GM15510 (cell line): ENCODE data around the gene RPP25L.

Source experiments
- POLR2A ChIP-seq: IDR thresholded peaks from 3 replicates; pipeline ENCODE4 v1.6.1; 2011; ENCODE audit warnings: borderline replicate concordance; ENCODE audit not compliant: insufficient read length; ENCODE audit errors: extremely low read depth

RPP25L gene

DNA sequence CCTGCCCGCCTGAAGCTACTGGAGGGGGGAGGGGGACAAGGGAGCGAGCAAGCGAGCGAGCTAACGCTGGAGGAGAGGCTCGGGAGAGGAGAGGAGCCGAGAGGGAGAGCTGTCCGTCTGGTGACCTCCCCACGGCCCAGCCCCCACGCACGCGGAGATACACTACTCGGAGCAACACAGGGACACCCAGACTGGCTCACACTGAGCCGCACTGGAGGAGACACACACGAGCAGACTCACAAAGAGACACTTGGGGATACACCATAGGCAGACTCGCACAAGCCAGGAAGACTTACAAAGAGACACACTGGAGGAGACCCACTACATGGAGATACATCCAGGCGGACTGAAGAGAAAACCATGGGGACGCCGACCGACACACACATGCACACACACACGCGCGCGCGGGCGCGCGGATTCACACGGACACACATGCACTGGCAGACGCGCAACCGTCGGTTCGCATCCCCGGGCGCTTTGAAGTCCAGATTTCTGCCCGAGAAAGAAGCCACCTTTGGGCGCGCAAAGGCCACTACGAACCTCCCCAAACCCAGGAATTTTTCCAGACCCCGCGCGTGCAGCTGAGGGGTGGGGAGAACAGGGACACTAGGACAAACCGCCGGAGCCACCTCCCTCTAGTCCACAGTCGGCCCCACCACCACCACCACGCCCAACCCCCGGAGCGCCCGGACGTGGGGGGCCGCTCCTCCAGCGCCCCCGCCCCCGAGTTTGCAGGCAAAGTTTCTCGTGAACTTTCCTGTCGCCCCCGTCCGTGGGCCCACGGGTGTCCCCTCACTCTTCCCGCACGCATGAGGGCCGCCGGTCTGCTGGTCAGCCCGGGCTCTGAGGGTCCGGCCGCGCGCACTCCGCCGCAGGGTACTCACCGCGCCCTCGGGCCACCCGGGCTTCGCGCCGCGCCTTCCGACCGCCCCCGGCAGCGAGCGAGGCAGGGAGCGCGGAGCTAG, 22.9 kb downstream of the RPP25L start:
- TF ChIP-seq POLR2A: no peak

DNA sequence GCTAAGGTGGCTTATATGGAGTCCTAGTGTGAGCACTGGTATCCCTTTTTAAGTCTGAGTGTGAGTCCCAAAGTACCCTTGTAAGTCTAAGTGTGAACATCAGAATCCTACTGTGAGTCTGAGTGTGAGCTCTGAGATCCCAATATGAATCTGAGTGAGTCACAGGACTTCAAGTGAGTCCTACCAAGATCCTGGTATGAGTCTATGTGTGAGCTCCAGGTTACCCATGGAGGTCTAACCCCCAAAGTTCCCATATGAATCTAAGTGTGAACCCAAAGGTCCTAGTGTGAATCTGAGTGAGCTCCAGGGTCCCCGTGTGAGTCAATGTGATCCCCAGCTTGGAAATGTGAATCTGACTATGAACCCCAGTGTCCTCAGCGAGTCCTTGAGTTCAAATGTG, 24.6 kb downstream of the RPP25L start:
- TF ChIP-seq POLR2A: no peak

DNA sequence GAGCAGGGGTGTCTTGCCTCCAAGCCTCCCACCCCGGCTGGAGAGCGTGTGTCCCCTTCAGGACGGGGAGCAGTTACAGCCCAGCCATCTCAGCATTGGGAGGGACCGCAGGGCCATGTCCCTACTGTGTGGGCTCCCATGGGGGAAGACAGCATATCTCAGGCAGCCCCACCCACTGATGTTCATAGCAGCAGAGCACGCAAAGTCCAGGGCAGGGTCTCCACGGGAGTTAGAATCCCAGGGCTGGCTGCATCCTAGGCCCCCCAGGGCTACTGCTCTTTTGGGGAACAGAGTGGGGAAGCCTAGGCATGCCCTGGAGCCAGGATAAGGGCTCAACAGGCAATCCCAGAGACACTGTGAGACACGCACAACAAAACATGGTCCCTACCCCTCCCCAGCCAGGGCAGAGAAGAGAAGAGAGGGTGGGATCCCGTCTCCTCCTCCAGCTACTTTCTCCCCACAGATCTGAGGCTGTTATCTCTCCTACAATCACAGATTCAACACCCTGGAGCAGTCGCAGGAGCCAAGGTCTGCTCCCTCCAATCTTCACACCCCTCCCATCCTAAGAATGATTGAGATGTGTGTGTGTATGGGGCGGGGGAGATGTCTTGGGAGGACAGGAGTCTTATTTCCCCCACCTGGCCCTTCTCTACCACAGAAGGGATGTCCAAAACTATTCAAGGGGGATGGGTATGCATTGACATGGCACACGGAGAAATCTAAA, 25.8 kb downstream of the RPP25L start:
- no peak for TF ChIP-seq POLR2A

DNA sequence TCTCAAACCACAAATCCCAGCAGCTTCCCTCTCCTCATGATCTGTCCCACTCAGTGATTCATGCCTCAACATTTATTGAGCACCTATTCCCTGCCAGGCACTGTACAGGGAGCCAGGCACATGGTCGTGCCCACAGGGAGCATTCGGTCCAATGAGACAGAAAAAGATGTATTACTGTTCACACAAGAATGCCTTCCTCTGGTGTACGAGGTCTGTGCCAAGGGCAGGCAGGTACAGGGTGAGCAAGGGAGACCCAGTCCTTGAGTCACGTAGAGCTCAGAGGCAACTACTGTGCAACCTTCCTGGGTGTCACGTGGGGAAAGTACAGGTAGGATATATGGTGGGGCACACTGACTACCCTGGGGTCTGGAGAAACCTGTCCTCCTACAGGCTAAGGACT, 26.9 kb downstream of the RPP25L start:
- no peak for TF ChIP-seq POLR2A

DNA sequence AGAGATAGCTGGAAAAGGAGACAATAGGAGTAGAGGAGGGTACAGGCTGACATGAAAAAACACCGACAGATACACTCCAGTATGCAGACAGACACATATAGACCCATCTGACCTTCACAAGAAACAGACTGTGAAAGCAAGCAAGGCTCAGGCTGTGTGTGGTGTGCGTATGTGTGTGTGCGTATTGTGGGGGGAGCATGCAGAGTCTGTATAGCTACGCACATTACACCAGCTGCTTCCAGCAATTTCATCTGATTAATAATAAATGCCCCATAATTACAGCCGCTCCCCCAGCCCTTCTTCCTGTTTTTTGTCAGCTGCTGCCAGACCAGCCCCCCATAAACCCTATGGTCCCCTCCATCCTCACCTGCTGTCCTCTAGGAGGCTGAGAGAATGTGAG, 29.1 kb downstream of the RPP25L start:
- TF ChIP-seq POLR2A: no peak

DNA sequence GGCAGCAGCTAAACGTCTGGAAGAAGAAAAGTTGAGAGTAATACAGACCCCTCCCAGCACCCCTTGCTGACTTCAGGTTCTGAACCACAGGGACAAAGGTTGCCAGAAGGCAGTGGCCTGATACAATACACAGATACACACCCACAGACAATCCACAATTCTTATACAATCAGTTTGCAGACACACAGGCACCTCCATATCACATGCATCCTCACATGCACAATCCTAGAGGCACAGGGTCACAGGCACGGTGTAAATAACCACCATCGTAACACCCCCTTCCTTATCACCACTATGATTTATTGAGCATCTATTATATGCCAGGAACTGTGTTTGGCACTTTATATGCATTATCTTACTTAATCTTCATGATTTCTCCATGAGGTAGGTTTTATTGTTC, 30.6 kb downstream of the RPP25L start:
- TF ChIP-seq POLR2A: no peak

DNA sequence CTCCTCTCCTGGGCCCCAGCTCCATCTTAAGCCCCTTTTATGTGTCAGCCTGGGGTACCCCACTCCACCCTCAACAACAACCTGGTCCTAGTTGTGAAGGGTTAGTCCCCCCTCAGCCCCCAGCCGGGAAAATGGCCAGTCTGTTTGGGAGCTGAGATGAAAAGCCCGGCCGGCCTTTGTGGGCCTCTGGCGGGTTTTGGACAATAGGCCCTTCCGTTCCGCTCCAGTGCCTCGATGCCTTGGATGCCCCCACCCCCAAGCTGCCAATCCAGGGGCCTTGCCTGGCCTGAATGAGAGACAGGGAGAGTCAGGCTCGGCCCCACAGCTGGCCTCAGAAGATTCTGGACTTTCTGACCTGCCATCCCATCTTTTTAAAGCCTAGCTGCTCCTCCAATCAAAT, 31.5 kb downstream of the RPP25L start:
- TF ChIP-seq POLR2A: no peak

DNA sequence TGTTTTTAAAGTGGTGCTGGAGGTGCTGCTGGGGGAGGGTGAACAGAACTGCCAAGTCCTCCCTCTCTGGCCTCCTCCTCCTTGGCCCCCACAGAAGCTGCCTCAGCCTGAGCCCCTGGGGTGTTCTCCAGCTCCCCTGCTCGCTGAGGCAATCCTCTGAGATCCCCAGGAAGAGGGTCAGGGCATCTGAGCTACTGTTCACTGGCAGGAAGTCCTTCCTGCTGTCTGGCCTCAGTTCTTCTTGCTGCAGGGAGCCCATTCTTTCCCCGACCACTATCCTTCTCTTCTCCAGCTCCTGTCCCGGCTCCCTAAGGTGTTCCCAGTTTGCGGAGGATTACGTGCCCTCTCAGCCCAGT, 32.1 kb downstream of the RPP25L start:
- TF ChIP-seq POLR2A: no peak

DNA sequence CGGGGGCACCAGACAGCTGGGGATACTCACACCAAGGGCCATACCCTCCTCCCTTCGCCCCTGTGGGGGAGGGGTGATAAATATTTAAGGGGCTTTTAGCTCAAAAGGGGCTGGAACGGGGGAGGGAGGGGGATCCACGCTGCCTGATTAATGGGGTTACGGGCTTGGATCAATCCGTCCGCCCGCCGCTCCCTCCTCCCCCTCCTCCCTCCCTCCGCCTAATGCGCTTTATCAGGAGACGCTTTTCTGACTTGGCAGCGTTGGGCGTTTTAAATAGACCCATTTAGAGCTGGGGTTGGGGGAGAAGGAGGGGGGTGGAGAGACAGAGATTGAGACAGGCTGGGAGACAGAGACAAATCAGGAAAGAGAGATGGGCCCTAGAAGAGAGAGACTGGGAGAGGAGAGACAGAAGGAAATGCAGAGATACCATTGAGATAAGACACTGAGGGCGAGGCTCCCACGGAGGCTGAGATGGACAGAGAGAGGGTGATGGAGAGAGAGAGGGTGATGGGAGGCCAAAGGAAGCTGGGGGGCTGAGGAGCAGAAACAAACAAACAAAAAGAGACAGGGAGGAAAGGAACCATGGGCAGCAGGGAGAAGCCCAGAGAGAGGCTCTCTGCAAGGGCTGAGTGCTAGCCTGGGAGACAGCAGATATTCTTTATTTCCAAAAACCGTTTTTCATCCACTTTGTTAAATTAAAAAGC, 32.6 kb downstream of the RPP25L start:
- TF ChIP-seq POLR2A: no peak

DNA sequence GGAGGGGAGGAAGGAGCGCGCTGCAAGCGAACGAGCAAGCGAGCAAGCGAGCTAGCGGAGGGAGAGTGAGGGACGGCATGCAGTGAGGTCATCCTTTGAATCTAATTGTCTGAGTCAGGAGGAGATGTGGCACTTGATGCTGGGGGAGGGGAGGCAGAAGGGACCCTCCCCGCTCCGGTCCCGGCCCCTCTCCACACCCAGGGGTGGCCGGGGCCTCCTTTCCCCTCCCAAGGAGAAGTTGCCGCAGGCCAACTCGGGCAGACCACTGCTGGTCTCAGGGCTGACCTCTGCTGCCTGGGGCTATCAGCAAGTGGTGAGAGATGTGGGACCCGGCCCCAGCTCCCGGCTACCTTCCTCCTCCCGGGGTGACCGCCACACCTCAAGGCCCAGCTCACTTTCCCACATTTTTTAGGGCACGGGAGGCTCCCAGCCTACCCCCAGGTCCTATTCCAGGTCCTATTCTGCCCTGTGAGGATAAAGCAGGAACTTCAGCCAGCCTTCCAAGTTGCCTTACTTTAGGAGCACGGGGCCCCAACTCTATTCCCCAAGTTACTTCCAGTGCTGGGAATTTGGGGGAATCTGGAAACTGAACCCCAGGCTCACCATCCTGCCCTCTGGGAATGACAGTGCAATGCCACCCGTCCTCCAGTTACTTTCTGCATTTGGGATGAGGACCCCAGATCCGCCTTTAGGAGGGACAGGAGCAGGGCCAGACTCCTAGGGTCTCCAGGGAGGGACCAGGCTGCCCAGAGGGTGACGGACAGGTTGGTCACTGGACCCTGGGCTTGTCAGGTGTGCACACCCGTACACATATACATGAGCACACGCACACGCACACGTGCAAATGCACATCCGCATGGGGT, 33.4 kb downstream of the RPP25L start:
- no peak for TF ChIP-seq POLR2A

DNA sequence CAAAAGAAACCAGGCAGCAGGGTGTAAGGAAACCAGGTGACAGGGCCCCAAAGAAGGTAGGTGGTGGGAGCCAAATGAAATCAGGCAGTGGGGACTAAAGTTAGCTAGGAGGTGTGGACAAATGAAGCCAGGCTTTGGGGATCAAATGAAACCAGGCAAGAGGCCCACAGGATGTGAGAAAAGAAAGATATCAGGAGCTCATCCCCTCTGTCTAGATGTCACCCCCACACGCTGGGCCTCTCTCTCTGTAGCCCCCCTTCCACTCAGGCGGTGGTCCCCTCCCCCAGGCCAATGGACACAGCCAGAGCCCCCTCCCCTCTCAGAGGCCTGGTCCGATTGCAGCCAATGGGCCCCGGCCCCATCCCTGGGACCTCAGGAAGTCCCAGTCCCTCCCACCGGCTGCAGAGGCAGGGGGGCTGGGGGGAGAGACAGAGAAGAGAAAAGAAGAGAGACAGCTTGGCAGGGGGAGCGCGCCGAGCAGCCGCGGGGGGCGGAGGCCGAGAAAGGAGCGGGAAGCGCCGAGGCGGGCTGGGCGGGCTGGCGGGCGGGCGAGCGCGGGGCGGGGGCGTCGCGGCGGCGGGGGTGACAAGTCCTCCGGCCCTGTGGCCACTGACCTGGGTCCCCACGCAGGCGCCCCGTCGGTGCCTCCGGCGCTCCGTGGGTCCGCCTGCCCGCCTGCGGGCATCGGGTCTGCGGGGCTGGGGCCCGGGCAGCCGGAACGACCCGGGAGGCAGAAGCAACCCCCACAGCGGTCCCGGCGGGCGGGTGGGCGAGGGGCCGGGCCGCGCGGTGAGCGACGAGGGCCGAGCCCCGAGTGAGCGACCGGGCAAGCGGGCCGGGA, 34.3 kb downstream of the RPP25L start:
- TF ChIP-seq POLR2A: no peak

DNA sequence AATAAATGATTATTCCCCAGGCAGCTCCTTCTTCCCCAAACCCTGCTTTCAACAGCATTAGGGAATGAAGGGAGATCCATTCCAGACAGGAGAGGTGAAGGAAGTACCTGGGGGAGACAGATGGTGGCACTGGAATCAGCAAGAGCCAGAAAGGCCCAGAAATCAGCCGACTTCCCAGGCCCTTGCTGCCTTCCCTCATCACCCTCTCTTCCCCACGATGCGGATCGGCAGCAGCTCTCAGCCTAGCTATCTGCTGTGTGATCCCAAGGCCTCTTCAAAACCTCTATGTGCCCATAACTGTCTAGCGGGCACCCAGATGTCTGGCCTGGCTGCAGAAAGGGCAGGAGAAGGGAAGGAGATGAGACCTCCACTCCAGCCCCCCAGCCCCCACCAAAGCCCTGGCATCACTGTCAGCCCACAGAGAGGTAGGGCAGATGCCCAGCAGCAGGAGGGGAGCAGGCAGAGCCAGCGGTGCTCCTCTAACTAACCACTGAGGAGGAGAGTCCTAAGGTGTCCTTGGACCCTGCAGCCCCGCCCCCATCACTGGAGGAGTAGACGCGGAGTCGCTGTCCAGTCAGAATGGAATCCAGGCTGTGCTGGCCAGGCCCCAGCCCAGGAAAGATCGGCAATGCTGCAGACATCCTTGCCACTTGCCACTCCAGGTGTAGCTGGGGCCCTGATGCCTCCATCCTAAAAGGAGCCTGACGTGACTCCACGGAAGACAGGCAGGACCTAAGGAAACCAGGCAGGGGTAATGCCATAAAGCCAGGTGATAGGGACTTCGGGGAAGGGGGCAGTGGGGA, 35.1 kb downstream of the RPP25L start:
- no peak for TF ChIP-seq POLR2A

DNA sequence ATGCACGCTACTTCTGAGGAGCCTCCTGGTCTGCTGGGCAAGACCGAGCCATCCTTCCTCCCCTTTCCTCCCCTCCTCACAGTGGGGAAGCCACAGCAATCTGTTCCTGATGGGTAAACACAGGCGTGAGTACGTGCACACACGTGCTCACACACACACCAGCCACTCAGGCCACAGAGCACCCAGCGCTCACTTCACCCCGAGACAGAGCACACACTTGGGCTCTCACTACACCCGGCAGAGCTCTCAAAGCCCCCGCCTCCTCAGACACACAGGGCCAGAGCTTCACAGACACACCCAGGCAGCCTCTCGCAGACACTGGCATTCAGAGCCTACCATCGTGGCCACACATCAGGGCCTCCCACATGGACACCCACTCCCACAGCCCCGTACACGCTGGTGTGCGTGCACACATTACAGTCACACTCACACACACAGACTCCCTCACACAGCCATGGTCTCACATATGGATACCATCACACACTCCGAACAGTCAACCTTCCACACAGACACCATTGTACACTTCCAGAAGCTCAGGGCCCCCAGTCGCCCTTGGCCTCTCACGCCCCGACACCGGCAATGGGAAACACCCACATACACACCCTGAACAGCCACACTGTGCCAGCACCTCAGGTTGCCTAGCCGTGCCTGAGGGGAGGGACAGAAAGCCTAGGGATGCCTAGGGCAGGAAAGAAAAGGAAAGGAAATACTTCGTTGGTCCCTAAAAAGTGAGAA, 35.9 kb downstream of the RPP25L start:
- no peak for TF ChIP-seq POLR2A

DNA sequence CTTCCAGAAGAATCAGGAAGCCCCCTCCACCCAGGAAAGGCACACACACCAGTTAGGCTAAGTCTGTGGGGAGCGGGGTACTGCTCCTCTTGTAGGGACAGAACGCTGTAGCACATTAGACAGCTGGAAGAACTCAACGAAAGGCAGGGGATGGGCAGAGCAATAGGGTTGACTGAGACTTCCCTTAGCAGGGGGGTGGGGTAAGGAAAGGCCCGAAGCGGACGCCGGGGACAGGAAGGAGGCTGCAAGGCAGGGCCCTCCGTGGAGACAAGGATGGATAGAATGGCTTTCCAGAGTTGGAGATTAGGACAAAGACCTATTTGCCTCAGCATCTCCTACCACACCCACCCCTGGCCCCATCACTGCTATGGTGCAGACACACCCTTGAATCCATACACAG, 36.7 kb downstream of the RPP25L start:
- TF ChIP-seq POLR2A: no peak
